Measurements from ENCODE around the gene CTNNA2.
"Not testable (repeated sequence)": the region's sequence is repeated elsewhere in the genome, so short reads cannot be mapped to it uniquely, and the experiment has no call there.

The CTNNA2 gene

GRCh38 chr2:79996709-79997108, 483.9 kb downstream of the CTNNA2 start:
- DNase-seq = no peak

- DNase-seq = no peak
Measured at GRCh38 chr2:80001701-80002101, 488.9 kb downstream of the CTNNA2 start.

DNA sequence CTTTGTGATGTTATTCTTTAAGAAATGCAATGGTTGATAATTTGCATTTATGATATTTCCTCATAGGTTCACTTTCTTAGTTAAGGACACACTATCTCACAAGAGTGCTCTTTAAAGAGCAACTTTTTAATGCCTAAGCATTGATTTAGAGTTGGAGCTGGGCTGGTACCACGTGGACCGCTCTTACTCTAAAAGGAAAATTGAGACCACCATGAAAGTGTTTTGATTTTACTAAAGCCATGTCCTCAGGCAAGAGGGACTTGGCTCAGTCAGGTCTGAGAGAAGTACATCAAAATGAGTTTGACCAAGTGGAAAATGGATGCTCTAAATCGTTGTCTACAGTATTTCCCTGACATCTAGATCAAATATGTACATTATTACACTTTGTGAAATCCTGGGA, 489.3 kb downstream of the CTNNA2 start:
- DNase-seq = no peak

DNA sequence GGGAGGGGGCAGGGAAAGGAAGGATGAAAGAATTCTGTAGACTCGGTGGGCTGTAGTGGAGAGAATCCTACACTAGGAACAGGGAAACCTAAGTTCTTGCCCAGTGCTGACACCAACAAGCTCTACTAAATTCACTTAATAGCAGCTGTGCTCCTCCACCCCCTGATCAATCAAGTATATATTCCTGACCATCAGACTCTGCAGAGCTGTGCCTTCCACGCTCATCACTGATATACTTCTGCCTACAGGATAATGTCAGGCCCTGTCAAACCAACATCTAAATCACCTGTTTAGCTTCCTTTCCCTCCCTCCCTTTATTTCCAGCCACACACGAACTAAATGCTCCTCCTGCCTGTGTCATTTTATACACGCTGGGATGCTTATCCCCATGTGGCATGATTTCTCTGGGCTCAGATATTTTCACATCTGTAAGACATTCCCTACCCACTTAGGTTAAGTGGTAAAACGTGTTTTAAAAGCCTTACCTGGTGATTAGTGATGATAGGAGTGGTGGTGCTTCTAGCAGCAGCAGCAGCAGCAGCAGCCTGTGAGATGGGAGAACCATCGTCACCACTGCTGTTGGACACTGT, 489.8 kb downstream of the CTNNA2 start:
- no peak for DNase-seq

GRCh38 chr2:80007777-80008503, 495.1 kb downstream of the CTNNA2 start:
- DNase-seq = no peak

GRCh38 chr2:80008596-80008995, 495.7 kb downstream of the CTNNA2 start:
- DNase-seq = no peak

GRCh38 chr2:80009211-80009610, 496.4 kb downstream of the CTNNA2 start:
- no peak for DNase-seq

DNA sequence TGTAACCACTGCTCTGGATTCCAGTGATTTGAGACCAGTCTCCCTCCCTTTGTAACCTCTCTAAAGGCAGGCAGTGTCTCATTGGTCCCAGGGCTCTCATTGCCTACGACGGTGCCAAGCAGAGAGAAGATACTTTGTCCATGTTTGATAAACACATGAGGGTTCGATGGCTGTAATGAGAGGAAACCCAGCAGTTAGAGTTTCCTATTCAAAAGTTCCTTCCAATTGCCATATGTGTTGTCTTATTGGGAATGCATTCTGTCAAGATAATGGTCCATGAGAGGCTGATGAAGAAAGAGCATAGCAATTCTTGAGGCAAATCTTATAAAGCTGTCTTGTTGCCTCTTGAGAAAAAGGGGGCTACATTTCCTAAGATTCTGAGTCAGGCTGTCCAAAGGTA, 499.2 kb downstream of the CTNNA2 start:
- DNase-seq = no peak

GRCh38 chr2:80014637-80015036, 501.8 kb downstream of the CTNNA2 start:
- no peak for DNase-seq

GRCh38 chr2:80016171-80016570, 503.3 kb downstream of the CTNNA2 start:
- DNase-seq = no peak

DNA sequence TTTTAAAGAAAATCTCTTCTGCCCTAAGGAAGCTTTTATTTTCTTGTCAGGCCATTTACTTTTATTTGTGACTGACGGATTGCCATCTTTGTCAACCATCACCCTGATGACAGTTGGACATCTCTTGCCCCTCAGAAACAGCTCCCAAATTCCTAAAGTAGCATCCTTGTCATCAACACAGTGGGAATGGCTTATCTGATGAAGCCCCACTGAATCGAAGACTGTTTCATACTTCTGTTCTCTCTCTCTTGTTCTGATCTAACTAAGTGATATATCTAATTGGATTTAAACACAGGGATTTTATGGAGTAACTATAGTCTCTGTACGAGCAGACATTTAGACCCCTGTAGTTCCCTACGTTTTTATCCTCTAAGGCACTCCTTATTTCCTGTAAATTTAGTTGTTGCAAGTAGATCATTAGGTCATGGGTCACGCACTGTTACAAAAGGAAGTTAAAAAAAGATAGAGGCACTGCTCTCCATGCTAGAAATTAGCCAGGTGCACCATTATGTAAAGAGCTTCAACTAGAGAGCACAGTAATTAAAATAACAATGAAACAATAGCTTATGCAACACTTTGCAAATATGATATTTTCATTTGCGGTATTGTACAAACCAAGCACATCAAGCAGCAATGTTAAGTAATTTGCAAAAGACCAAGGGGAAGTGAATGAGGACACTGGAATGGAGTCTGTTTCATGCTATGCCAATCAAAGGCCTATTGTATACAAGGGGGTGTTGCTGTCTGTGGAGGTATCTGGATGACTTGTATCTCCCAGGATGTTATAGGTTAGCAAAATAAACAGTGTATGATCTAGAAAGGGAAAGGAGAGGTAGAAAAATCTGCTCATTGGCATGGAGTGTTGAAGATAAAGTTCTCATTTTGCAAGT, 507.0 kb downstream of the CTNNA2 start:
- no peak for DNase-seq

DNA sequence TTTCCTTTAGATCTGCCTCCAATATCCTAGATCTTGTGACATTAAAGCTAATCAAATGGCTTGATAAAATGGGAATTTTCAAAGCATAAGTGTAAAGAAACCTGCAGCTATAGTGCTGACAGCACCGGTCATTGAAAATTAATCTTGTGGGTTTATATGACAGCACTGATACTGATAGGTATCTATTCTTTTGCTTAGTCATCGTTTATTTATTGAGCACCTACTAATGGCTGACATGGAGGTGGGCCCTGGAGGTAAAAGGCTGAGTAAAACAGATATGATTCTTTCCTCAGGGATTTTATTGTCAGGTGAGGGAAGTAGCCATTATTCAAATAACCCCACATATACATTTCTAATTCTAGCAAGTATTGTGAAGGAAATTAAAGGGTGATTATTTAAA, 509.2 kb downstream of the CTNNA2 start:
- no peak for DNase-seq

GRCh38 chr2:80026040-80026729, 513.3 kb downstream of the CTNNA2 start:
- DNase-seq = no peak

GRCh38 chr2:80028051-80028450, 515.2 kb downstream of the CTNNA2 start:
- DNase-seq = no peak

DNA sequence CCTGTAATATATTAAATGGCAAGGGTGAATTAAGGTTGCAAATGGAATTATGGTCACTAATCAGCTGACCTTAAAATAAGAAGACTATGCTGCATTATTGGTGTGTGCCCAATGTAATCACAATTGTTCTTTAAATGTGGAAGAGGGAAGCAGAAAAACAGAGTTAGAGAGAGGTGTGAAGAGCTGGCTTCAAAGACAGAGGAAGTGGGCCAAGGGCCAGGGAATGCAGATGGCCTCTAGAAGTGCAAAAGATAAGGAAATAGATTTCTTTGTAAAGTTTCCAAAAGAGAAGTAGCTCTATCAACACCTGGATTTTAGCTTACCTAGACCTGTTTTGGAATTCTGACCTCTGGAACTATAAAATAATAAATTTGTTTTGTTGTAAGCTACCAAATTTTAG, 515.7 kb downstream of the CTNNA2 start:
- DNase-seq = no peak

- no peak for DNase-seq
Measured at GRCh38 chr2:80030135-80030534, 517.3 kb downstream of the CTNNA2 start.

- DNase-seq = not testable (repeated sequence)
Measured at GRCh38 chr2:80032684-80033083, 519.8 kb downstream of the CTNNA2 start.

DNA sequence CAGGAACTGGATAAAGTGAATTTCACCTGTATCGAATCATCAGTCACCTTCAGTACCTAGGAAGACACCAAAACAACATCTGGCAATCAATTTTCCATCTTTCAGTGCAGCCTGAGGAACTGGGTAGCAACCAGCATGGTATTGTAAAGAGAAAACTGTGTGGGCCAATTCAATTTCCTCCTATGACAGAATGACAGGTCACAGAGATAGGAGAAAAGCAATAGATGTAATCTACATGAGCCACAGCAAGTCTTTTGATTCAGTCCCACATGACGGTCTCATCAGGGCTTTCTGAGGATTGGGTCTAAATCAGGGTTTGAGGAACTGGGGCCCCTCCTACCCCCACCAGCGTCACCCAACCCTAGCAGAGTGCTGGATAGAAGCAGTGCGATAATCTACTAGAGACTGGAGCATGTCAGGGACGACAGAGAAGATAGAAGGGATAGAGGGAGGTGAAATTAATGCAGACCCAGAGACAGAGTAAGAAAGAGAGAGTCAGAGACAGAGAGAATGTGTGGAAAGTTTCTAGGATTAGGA, 523.0 kb downstream of the CTNNA2 start:
- DNase-seq = no peak

- no peak for DNase-seq
Measured at GRCh38 chr2:80037310-80037709, 524.5 kb downstream of the CTNNA2 start.

- DNase-seq = no peak
Measured at GRCh38 chr2:80040226-80040625, 527.4 kb downstream of the CTNNA2 start.

GRCh38 chr2:80042635-80043034, 529.8 kb downstream of the CTNNA2 start:
- no peak for DNase-seq

GRCh38 chr2:80048296-80048695, 535.4 kb downstream of the CTNNA2 start:
- no peak for DNase-seq

DNA sequence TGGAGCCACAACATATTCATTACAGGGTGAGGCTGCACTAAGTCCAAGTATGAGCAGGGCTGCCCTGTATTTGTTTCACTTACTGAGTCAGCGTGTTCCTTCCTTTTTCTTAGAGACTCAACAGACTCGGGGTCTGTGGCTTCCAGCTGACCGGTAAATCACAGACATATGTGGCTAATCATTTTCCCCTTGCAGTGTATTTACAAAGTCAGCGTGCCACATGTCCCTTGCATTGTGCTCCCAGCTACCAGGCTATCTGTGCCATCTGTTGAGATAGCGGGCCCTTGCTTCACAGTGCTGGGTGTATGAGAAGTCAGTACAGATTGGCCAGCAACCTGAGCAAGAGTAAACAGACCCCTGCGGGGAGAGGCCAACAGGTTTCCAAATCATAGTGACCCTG, 537.4 kb downstream of the CTNNA2 start:
- DNase-seq = no peak

Measured in activated CD8-positive, alpha-beta memory T cell treated with anti-CD3 and anti-CD28 coated beads, Interleukin-2, amount 50 U/mL, for 4 hours (primary cell).